Measurements from ENCODE around the gene TIMM22.

TIMM22 gene

DNA sequence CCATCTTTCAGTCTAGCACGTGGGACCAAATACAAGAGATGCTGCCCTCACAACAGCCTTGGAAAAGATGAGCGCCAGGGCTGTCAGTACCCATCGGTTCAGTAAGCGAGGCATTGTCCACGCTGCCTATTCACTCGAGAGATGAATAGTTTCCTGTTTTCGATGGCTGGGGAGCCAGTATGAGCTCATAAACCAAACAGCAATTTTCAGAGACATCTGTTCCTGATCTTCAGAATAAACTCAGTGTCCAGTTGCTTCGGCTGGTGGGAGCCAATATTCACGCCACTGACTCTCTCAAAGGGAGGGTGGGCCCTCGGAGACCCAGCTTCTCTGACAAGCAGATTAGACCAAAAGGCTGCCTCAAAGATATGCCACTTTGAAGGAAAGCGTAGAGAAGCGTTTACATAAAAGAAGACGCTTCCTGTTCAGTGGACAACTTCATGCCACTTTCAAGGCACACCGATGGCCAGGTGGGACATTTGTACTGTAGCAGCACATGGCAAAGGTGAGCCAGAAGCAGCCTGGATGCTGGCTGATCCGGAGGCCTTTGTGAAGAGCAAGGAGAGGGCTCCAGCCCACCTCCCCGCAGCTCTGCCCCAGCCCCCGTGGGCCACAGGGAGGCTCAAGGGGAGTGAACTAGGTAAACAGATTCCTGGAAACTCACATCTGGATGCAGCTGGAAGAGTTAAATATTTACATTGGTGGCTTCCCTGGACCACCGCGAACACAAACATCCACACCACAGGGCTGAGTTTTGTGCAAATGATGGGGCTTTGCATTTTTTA lies 6.0 kb downstream of the TIMM22 start:
- DNase-seq (ENCODE audit: low spot score): peak; percentile 79

DNA sequence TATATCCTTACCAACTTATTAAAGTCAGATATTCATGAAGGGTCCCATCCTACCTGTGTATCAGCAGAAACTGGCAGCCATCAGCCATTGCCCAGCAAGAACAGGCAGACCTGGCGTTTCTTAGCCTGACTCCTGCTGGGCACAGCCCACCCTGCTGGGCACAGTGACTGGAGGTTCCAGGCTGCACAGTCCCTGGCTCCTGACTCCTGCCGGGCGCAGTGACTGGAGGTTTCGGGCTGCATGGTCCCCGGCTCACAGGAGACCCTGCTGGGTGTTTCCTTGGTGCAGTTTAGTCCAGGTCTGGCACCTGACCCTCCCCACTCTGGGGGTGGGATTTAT lies 6.7 kb downstream of the TIMM22 start:
- DNase-seq (ENCODE audit: low spot score): no peak

DNA sequence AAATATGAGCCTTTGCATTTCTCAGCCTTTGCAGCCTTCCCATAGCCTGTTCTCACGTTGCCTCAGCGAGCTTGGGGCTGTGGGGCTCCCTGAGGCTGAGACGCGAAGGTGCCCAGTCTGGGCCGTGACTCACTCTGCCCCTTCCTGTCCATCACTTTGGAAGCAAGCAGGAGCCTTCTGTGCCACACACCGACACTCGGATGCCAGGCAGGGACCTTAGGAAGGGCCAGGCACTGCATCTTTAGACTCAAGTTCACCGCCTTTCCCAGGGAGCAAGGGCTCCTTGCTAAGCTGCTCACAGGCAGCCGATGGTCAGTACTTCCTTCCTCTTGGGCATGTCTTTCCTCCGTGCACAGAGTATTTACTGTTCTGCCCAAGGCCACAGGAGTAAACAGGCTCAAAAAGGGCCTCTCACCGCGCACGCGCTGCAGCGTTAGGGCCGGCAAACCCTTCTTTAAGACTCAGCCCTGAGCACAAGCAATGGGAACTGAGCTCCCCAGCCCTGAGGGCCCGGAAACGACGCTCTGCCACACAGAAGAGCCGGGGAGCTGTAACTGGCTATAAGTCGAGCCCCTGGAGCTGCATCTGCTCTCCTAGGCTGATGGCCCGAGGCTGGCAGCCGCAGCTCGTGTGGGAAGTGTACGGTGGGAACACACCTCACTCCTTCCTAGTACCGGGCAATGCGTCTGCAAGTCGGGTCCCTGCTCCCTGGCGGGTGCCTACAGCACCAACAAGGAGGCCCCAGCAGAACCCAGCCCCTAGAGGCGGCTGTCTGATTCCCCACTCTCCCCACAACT lies 7.2 kb downstream of the TIMM22 start:
- DNase-seq (ENCODE audit: low spot score): peak; percentile 57

DNA sequence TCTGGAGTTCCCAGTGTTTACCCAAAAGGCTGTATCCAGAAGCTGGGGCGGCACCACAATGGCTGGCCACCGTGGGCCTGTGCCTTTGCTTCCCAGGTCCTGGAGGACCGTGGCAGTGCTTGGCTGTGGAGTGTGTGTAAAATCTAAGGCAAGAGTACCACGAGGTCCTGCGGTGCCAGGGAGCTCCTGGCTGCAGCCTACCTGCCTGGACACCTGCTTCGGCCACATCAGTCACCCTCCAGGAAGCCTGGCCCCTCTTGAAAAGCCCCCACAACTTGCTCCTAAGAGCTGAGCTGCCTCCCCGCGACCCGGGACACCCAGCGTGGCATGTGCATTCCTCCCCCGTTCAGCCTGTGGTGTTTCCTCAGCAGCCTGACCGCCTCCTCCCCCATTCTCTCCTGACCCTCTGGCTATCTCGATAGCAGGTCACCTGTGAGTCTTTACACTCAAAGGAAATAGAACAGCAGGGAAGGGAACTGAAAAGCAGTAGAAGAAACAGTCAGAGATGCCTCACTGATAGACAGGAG lies 7.9 kb downstream of the TIMM22 start:
- DNase-seq (ENCODE audit: low spot score): no peak

DNA sequence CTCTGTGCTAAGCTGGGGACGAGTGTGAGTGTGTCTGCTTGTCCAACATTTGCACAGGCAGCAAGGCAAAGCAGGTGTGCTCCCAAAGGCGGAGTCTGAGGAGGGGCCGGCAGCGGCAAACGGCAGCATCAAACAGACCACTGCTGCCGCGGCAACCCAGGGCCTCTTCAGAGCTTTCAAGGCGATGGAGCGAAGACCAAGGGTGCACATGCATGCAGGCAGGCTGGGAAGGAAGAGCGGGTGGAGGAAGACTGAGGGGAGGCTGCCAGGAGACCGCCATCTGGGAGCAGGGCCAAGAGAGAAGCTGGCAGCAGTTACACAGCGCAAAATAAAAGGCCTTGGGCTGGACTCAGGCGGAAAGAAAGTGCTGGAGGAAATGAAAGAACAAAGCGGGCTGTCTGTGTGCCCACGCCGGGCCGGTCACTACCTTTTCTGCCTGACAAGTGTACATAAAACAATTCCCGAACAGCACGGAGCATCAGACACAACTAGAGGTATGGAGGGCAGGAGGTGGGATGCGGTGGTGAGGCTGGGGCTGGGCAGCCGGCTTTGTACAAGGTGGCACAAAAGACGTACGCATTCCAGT lies 8.5 kb downstream of the TIMM22 start:
- peak; percentile 44 for DNase-seq (ENCODE audit: low spot score)

DNA sequence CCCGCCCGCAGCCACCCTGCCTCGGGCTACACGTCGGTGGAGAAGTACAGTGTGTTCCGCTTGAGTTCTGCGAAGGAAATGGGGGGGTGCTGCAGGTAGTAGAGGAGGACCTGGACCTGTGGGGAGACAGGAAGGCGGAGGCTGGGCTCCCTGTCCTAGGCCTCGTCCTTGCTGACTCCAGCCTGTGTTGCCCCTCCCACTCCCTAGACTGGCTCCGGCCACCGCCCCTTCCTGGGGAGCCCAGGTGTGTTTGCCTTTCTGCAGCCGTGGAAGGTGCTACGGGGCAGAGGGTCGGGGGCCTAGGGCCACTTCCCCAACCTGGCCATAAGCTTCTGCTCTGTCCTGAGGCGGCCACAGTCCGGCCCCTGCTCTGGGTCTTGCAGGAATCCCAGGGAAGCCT lies 9.1 kb downstream of the TIMM22 start:
- no peak for DNase-seq (ENCODE audit: low spot score)

DNA sequence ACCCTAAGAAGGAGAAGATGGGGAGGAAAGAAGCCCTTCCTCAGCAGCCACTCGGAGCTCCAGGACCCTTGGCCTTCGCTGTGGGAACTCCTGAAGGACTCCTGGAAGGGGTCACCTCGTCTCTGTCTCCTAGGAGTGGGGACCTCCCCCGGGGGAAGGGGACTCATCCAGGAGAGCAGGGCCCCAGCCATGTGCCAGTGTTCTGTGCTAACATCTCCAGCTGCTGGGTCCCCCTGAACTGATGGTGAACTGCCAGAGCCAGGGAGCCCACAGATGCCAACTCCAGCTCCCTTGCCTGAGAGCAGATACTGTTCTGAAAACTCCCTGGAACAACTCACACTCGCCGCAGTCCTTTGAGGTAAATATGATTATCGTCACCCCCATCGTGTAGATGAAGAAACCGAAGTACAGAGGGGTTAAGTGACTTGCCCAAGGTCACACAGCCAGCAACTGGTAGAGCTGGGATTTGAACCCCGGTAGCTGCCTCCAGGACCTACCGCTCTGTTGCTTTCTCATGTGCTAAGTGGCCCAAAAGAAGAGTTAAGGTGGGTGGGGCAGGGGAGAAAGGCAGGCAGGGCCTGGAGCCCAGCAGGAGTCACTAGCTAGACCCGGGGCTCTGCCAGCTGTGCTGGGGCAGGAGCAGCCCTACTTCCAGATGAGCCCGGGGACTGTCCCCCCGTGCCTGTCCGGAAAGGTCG lies 10.5 kb downstream of the TIMM22 start:
- no peak for DNase-seq (ENCODE audit: low spot score)

DNA sequence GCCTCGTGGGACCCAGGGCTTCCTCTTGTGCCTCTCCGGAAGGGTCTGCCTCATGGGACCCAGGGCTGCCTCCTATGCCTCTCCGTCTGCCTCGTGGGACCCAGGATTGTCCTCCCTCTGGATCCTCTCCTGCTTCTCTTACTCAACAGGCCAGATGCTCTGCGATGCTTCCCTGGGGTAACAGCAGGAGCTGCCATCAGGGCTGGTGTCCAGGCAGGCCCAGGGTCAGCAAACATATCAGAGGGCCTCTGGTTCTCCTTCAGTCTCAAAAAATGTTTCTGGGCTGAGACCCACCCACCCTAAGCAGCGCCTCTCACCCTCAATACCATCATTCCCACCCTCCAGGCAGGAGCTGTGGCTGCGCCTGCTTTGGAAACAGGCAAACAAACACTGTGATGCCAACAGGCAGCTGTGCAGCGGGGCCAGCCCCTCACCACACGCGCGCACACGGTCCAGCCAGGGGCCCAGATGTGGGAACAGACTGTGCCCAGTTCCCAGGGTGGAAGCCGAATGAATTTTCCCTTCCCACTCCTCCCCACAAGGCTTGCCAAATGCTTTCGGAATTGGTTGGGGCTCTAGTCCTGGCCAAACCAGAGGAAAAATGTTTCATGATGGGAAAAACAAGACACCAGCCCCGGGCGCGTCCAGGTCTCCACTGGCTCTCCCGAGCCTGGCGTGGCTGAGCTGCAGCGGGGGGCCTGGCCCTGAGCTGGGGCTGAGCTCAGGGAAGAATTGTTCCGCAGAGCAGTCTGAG lies 11.3 kb downstream of the TIMM22 start:
- no peak for DNase-seq (ENCODE audit: low spot score)

DNA sequence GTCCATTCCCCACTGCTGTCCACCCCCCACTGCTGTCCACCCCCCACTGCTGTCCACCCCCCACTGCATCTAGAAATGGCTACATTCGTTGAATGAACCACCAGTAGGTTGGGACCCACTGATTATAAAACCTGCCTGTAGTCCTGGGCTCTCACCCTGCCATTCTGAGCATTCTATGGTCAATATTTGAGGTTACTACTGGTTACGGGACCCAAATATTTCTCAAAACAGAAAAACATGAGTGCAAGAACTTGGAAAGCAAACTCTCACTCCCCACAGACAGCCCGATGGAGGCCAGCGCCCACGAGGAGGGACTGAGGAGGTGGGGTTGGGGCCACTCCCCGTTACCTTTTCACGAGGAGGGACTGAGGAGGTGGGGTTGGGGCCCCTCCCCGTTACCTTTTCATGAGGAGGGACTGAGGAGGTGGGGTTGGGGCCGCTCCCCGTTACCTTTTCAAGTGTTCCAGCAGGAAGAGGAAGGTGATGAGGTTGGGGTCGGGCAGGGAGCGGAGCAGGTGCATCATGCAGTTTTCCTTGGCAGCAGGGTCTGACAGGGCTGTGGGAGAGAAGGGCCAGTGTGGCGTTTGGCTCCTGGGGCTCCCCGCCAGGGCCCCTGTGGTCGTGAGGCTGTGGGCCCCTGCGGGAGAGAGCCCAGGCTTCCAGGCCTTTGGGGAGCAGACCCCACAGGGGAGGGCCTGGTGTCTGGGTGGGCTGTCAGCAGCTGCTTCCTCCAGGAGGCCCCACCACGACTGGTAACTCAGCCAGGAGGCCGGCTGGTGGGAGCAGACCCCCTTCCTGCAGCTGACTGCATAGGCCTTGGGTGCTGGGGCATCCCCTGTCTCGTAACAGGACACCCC lies 12.5 kb downstream of the TIMM22 start:
- no peak for DNase-seq (ENCODE audit: low spot score)

DNA sequence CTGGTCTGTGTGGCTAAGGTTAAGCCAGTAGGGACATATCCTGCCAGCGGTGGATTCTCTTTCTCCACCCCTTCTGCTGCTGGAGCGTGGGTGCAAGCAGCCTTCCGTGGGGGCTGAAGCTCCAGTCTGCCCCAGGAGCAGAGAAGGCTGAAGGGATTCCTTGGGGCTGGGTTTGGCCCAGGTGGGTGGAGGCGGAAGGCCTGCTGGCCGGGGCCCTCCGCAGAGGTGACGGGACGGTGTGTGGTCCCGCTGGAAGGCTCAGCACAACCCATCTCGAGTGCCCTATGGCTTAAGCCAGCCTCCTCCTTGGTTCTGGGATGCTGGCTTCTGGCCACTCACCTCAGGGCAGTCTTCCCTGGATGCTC lies 13.1 kb downstream of the TIMM22 start:
- DNase-seq (ENCODE audit: low spot score): no peak

DNA sequence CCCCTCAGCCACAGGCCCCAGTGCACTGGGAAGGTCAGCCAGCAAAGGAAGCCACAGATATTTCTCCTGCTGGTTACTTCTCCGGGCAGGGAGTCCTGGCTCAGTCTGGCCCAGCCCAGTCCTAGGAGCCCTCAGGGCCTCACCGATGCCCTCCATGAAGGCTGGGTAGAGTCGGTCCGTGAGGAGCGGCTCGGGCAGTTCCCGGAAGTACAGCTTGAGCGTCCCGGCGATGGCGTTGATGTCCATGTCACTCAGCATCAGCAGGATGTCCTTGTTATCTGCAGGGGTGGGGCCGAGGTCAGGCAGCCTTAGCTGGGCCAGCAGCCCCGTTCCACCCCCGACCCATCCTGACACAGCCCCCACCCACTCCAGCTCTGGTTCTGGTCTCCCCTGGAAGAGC lies 13.7 kb downstream of the TIMM22 start:
- DNase-seq (ENCODE audit: low spot score): no peak

DNA sequence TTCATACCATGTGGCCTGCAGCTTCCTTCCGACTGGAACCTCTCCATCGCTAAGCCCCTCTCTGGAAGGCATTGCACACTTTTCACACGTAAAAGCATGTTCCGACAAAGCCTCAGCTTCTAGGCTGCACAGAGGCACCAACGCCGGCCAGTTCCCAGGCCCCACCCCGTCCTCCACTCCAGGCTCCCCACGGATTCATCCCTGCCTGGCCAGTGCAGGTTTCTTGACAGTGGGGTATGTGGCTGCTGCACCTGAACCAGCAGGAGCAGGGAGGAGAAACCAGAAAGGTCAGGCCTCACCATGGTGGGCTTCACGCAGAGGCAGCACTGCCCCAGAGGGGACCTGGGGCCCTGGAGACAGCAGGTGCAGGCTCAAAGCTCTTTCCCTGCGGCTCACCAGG lies 14.2 kb downstream of the TIMM22 start:
- no peak for DNase-seq (ENCODE audit: low spot score)

DNA sequence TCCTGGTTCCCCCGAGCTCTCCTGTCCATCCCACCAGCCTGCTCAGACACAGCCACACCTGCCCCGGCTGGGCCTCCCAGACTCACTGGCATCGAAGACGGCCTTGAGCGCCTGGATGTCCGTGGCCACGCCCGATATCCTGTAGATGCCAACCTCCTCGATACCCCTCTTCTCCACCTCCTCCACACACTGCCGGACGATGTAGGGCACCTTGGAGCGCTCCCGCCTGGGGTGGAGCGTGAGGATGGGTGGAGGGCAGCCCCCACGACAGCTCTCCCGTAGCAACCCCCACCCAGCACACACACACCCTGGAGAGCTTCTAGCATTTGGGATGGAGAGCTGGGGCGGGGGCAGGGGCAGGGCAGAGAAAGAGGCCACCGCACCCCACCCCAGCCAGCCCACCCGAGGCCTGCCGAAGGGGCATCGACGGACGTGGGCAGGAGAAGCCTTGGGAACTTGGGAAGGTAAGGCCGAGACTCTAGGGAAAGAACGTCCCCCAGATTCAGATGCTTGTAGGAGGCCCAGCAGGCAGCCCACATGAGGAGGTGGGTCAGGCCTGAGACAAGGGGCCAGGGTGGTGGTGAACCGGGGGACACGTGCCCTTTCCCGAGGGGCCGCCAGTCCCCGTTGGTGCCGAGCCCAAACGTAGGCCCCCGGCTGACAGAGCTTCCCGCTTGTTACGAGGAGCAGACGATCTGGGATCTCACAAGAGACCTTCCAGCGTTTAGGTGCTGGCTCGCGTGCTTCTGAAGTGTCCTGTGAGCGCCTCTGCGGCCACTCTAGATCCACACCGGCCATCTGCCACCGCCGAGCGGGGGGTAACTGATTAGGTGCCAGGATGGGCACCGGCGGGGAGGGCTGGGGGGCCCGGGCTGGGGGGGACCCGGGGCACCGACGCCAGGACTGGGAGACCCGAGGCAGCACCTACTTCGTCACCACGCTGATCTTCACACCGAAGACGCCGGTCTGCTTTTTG lies 15.1 kb downstream of the TIMM22 start:
- no peak for DNase-seq (ENCODE audit: low spot score)

DNA sequence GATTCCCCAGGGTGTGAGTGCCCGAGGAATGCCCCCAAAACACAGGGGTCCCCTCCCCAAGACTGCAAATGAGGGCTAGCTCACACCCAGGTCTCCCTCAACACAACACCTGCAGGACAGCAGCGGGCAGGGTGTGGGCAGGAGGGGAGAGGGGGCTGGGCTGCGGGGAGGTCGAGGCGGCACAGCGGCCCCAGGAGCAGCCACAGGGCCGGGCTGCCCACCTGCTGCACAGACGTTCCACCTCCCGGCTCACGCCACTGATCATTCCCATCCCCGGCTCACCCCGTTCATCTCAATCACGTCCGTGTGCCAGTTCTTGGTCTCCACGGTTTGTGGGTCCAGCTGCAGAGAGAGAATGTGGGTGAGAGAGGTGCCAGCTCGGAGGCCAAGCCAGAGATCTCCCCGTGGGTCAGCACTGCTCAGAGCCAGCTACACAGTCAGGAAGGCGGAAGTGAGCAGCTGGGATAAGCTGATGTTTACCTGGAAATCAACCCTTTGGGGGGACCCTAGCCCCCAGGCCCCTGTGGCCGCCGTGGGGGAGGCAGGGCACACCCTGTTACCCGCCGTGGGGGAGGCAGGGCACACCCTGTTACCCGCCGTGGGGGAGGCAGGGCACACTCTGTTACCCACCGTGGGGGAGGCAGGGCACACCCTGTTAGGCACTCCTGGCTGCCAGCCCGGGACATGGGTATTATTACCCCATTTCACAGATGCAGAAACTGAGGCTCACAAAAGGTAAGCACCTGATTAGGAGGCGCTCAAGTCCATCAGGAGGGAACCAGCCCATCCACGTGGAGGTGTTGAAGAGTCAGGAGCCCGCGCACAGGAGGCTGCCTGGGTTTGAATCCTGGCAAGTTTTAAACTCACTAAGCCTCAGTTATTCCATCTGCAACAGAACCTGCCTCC lies 16.1 kb downstream of the TIMM22 start:
- no peak for DNase-seq (ENCODE audit: low spot score)

DNA sequence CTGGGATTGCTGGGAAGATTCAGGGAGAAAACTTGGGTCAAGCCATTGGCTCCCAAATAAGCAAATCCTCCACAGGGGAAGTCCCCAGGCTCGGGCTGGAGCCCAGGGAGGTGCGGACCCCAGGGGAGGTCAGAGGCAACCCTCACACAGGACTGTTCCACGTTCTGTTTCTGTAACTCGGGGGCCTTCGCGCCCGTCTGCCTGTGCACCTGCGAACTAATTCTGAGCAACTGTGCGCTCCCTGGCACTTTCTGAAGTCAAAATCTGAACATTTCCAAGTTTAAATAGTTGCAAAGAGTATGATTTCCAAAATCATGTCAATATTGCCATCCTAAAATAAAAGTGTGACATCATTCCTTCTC lies 16.8 kb downstream of the TIMM22 start:
- no peak for DNase-seq (ENCODE audit: low spot score)

DNA sequence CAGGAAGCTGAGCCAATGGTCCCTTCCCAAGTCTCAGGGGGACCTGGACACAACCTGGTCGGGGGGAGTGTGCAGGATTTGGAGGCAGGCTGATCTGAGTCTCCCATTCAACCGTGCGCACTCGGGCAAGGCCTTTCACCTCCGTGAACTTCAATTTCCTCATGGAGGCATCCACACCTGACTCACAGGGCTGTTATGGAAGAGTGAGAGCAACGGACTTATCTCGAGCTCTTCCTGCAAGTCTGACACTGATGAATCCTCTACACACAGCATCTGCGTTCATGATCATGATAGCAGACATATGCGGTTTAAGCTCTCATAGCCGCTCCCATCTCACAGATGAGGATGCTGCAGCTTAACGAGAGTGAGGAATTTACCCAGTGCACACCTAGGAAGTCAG lies 21.6 kb downstream of the TIMM22 start:
- DNase-seq (ENCODE audit: low spot score): no peak

DNA sequence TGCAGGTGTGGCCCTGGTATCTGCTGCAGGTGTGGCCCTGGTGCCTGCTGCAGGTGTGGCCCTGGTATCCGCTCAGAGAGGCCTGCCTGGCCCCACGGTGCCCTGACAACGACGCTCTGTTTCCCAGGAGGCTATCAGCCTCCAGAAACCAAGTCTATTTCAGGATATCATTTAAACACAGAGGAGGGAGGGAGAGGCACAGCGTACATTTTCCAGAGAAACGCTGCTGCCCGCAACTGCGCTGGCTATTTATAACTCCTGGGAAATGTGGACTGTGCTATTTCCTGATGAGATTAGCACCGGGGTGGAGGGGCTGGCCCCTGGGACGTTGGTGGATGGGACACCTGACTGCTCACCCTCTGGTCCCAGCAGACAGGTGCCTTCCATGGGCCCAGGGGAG lies 22.5 kb downstream of the TIMM22 start:
- DNase-seq (ENCODE audit: low spot score): no peak

DNA sequence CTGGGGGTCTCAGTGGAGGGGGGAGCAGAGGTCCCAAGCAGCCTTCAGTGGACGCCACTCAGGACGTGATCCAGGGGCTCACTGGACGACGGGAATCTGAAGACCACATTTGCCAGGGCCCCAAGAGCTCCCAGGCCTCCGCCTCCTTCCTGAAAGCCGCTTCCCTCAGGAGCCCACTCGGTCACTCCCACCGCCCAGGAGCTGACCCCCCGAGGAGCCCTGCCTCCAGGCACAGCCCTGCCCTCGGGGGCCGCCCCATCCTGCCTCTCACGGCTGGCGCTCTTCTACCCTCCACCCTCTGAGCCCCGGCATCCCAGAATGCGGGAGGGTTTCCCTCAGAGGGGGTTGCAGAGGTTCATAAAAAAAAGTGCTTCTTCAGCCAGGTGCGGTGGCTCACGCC lies 24.2 kb downstream of the TIMM22 start:
- no peak for DNase-seq (ENCODE audit: low spot score)

Measured in kidney capillary endothelial cell (primary cell).